NCI-H187 treated with DMSO at 0.1 percent for 48 hours (cell line): Measurements from ENCODE around the gene CCL7.

ENCODE experiments used
- DNase-seq: peaks from one replicate; lab custom pipeline; 2025; lab: John Stamatoyannopoulos, UW

Gene CCL7

DNA sequence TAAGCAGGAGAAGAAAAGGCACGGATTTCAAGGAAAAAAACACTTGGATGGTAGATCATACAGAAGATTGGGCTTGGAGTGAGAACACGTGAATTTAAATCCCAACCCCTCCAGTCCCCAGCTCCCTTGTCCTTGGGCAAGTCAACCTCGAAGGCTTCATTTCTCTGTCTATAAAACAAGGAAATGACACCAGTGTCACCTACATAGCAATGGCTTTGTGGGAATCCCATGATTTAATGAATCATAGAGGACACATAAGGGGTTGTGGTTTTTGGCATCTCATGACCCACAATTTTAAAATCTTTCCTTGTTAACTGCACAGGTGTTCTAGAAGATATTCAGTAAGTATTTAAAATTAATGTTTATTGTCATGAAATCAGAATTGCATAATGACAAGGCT, 23.1 kb upstream of the CCL7 start:
- no peak for DNase-seq

DNA sequence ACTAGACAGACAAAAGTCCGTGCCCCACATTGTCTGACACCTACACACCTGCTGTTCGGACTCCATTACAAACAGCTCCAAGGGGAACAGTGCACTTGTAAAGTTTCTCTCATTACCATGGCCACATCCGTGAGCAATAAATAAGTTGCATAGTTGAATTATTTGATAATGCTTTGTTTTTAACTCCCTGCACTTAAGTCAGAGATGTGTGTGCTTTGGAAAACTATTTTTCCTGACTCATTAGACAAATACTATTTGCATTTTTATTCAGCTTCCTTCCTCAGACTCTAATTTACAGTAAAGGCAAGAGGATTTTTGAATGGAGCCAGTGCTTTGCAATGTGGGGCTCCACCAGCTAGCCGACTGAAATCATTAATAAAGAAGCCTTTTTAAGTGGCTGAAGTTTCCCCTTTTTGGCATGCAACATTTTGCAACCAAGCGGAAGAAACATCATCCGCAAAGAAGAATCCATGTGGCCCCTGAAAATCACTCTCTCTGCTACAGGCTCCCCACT, 21.5 kb upstream of the CCL7 start:
- no peak for DNase-seq

DNA sequence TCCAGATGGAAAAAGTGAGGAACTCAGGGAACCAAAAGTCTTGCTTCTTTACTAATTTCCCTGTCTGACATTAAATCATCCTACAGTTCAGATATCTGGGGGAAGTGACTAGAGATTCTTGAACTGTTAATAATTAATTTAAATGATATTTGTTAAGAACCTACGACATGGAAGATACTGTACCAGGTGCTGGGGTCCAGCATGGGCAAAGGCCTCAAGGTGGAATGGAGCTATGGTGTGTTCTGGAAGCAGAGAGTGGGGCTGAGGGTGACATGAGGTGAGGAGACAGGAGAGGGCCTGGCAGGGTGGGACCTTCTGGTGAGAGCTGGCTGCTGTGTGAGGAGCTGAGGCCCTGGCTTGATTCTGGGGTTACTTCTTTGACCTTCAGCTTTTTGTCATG, 21.0 kb upstream of the CCL7 start:
- DNase-seq: no peak

DNA sequence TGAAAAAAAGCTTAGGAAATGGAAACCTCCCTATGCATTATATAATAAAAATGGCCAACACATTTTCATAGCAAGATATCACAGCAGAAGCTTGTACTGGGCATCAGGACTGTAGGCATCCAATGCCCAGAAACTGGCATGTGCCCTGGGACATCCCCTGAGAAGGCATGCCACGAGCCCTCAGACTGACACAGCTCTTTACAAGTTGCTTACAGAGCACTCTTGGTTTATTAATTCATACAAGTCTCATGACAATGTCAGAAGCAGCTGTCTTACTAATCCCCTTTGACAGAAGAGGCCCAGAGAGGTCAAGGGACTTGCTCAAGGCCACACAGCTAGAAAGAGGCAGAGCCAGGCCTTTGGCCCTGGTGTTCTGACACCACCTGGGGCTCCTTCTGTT, 20.5 kb upstream of the CCL7 start:
- DNase-seq: no peak

DNA sequence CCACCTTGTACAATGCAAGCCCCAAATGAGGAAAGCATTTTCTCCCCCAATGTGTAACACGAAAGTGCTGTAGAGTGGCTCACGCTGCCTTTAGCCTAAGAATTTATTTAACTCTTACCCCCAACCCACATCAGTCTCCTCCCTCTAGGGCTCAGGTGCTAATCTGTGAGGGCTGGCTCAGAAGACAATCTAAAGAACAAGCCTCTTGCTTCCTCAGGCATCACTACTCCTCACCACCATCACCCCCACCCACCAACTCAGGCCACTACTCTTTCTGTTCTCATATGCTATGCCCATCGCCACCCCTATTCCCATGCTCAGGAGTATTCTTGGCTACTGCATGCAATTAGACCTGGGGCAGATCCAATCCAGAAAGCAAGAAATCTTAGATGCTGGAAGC, 18.8 kb upstream of the CCL7 start:
- no peak for DNase-seq

DNA sequence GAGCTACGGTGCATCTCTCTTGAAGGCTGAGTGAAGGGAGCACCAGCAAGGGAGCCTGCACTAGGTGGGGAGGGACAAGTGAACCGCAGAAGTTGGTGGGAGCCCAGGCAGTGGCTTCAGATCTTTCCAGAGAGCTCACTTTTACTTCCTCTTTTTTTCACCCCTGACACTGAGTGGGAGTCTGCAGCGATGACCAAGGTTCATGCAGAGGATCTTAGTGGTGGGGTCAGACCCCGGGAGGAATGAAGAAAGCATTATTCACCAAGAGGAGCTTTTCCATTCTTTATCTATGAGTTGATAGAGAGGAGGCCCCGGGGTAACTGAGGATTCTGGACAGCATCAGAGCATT, 18.0 kb upstream of the CCL7 start:
- DNase-seq: no peak

DNA sequence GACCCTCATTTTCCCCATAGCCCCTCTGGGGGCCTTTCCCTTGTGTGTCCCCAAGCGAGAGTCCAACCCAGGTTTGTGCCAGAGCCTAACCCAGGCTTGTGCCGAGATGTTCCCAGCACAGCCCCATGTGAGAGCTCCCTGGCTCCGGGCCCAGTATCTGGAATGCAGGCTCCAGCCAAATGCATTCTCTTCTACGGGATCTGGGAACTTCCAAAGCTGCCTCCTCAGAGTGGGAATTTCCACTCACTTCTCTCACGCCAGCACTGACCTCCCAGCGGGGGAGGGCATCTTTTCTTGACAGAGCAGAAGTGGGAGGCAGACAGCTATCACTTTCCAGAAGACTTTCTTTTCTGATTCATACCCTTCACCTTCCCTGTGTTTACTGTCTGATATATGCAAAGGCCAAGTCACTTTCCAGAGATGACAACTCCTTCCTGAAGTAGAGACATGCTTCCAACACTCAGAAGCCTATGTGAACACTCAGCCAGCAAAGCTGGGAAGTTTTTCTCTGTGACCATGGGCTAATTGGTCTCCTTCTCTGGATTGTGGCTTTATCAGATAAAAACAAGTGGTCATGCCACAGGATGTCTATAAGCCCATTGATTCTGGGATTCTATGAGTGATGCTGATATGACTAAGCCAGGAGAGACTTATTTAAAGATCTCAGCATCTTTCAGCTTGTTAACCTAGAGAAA, 17.4 kb upstream of the CCL7 start:
- DNase-seq: no peak

DNA sequence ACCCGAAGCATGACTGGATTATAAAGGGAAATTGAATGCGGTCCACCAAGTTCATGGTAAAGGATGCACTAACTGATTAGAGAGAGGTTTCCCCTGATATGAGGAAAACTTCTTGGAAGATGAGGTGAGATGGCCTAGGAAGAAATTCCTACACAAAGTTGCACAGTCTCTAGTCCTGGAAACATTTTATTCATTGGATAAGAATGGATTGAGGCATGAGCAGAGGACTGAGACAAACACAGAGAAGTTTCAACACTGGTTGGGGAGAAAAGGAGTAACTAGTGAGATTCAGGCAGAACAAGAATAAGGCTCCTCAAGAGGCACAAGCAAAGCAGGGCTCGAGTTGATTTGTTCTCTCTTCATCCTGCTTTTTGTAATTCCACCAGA, 16.9 kb upstream of the CCL7 start:
- DNase-seq: no peak

DNA sequence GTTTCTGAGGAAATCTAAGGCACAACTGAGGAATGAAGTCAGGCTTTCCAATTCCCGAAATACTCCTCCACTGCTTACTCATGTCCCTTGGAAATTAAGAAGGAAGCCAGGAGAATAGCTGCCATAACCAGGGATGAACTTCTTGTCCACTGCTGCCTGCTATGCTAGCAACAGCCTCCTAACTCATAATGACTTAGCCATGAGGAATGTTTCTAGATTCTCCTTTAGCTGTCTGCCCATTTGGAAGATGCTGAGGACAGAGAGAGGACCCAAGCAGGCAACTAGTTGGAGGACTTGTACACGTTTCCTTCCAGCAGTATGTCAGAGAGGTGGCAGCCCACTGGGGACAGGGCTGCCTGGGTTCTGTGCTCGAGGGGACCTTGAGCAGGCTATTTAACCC, 15.9 kb upstream of the CCL7 start:
- no peak for DNase-seq

DNA sequence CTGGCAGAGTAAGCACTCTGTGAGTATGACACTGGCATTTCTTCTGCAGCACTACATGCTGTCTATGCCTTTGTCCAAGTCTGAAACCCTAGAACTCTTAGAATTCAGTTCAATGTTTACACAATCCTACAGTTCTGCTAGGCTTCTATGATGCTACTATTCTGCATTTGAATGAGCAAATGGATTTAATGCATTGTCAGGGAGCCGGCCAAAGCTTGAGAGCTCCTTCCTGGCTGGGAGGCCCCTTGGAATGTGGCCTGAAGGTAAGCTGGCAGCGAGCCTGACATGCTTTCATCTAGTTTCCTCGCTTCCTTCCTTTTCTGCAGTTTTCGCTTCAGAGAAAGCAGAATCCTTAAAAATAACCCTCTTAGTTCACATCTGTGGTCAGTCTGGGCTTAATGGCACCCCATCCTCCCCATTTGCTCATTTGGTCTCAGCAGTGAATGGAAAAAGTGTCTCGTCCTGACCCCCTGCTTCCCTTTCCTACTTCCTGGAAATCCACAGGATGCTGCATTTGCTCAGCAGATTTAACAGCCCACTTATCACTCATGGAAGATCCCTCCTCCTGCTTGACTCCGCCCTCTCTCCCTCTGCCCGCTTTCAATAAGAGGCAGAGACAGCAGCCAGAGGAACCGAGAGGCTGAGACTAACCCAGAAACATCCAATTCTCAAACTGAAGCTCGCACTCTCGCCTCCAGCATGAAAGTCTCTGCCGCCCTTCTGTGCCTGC, 15.2 kb upstream of the CCL7 start, which contains the start of gene CCL2:
Gene CCL2 (plus strand): TSS at position 635 of the 730 bp plus-strand sequence. CDS start 65 bp downstream, at position 700.
- peak; percentile 50 for DNase-seq

DNA sequence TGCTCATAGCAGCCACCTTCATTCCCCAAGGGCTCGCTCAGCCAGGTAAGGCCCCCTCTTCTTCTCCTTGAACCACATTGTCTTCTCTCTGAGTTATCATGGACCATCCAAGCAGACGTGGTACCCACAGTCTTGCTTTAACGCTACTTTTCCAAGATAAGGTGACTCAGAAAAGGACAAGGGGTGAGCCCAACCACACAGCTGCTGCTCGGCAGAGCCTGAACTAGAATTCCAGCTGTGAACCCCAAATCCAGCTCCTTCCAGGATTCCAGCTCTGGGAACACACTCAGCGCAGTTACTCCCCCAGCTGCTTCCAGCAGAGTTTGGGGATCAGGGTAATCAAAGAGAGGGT, 14.7 kb upstream of the CCL7 start:
- DNase-seq: no peak

DNA sequence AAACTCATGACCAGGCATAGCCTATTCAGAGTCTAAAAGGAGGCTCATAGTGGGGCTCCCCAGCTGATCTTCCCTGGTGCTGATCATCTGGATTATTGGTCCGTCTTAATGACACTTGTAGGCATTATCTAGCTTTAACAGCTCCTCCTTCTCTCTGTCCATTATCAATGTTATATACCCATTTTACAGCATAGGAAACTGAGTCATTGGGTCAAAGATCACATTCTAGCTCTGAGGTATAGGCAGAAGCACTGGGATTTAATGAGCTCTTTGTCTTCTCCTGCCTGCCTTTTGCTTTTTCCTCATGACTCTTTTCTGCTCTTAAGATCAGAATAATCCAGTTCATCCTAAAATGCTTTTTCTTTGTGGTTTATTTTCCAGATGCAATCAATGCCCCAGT, 14.2 kb upstream of the CCL7 start:
- no peak for DNase-seq

DNA sequence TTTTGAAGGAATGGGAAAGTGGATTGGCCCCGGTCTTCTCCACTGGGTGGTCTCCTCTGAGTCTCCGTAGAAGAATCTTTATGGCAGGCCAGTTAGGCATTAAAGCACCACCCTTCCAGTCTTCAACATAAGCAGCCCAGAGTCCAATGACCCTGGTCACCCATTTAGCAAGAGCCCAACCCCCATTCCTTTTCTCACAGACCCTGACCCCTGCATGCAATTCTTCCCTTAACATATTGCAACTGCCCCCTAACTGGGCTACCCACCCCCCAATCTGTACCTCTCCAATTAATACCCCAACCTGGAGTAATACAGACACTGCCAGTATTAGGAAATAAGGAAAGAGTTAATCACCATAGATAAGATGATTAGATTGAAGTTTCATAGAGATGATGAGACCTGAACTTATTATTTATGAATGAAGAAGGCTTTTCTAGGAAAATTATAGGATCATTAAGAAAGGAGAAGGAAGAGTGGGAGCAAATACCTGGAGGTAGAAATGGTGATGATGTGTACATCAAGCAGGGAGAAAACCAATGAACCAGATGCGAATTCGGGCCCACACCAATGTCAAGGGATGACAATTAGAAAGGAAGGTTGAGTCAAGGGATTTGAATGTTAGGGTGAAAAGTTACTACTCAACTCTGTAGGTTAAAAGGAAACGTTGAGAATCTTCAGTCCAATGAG, 12.6 kb upstream of the CCL7 start:
- DNase-seq: no peak

DNA sequence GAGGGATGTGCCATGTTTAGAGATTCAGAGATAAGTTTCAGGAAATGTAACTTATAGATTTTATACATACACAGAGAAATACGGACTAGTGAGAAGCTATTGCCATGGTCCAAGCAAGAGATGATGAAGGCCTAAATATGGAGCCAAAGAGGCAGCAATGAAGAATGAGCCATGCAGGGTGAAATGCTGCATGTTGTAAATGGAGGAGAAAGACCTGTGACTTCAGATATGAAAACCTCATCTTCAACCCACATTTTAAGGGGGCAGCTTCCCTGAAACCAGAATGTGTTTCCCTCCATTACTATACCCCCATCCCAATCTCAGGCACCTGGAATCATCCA, 12.1 kb upstream of the CCL7 start:
- no peak for DNase-seq

DNA sequence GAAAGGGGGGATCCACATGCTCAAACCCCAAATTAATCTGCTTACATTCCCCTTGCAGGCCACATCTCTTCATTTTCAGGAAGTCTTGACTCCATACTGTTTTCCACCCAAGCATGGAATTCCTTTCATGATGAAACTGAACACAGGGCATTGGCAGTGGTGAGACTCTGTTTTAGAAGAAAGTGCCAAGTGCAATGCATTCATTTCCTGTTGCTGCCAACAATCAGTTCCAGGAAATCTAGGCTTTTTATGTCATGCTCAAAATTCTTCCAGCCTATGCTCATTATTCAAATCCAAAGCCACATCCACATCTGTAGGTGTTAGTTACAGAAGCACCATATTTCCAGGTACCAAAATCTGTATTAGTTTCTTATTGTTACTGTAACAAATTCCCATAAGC, 10.9 kb upstream of the CCL7 start:
- no peak for DNase-seq

DNA sequence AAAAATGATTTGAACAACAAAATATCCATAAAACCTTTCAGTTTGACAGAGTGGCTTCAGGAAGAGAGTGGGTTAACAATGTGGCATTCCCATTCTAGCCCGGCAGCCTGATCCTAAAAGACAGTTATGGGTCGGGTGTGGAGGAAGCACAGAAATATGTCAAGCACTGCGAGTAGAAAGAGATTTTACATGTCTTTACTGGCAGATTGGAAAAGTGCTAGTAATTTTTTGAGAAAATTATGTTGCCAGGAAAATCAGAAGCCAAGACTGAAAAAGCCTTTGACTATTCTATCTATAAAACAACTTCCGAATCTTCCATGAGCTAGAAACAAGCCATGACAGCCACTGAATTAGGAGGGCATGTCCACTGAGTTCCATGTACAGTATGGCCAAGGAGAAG, 9.2 kb upstream of the CCL7 start:
- DNase-seq: no peak

DNA sequence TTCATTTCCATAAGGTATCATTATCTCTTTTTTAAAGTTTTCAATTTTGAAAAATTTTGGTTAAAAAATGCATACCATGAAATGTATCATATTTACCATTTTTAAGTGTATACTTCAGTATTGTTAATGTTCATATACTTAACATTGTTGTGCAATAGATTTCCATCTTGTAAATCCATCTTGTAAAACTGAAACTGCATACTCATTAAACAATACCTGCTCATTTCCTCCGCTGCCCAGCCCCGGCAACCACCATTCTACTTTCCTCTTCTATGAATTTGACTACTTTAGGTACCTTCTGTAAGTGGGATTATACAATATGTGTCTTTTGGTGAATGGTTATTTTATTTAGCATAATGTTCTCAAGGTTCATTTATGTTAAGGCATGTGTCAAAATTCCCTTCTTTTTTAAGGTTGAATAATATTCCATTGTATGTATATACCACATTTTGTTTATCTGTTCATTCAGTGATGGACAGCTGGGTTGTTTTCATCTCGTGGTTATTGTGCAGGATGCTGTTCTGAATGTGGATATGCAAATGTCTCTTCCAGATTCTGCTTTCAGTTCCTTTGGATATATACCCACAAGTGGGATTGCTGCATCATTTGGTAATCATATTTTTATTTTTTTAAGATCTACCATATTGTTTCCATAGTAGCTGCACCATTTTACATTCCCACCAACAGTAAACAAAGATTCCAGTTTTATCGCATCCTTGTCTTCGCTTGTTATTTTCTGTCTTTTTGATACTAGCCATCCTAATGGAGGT, 8.3 kb upstream of the CCL7 start:
- no peak for DNase-seq

DNA sequence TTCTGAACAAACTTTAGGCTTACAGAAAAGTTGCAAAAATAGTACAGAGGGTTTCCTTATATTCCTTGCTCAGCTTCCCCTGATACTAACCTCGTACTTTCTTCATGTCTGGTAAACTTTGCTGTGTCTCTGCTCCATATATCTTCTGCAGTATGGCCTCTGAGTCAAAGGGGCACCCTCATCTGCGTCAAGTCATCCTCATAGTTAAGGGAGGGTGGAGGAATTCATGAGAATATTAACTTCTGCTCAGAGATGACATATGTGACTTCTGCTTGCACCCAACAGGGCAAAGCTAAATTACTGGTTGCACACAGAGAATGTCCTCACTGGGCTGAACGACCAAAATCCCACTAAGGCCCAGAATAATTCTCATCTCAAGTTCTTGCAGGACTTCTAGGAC, 4.3 kb upstream of the CCL7 start:
- DNase-seq: no peak

DNA sequence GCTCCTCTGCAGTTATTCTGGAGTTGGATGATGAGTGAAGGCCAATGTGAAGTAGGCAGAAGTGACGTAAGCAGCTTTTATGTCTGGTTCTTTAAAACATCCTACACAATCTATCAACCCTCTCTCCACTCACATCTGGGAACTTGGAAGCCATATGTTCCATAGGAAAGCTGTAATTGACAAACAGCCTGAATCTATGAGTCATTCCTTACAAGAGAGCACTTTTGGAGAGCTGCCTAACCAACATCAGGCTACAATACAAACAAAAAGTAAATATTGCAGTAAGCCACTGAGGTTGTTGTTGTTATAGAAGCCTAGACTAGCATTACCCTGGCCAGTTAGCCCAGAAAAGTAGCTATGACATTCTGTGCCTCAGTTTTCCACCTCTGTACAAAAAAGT, 5.9 kb downstream of the CCL7 start:
- no peak for DNase-seq

DNA sequence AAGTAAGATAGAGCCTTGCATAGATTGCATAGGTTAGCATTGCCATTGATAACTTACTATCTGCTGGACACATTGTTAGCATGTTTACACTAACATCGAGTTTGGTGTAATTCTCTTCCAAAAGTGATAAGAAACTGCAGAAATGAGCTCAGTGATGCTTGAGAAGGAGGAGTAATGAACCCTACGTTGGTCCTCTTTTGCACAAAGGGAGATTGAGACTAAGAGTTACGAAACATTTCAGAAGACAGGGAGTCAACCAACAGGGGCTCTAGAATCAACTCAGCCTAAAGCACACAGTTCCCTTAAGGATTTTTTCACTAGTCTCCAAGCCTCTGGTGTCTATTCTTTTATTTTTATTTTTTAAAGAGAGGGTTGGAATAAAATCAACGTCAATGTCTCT, 6.8 kb downstream of the CCL7 start:
- DNase-seq: no peak

DNA sequence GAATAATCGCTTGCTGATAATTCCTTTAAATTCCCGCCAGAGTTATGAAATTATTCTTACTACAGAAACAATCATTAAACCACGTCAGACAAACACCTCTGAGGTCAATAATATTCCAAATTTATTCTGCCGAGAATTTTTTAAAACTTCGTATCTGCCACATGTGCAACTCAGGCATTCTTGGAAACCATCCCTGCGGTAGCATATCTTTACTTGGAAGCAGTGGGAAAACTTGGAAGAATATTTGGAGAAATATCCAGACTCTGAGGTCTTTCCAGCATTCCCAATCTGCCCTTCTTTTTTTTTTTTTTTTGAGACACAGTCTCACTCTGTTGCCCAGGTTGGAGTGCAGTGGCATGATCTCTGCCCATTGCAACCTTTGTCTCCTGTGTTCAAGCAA, 13.6 kb downstream of the CCL7 start:
- no peak for DNase-seq

DNA sequence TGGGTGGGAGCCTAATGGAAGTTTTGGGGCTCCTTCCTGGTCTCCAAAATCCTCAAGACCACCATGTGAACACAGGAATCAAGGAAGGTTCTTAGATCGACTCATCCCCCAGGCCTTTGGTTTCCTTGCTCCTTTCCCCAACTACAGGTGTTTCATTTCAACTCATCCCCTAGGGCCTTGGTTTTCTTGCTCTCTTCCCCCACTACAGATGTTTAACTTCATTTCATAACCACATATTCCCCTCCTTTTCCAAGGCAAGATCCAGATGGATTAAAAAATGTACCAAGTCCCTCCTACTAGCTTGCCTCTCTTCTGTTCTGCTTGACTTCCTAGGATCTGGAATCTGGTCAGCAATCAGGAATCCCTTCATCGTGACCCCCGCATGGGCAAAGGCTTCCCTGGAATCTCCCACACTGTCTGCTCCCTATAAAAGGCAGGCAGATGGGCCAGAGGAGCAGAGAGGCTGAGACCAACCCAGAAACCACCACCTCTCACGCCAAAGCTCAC, 15.3 kb downstream of the CCL7 start, which contains the start of gene CCL11:
Gene CCL11 (plus strand): TSS at position 457 of the 507 bp plus-strand sequence. CDS start 67 bp downstream, outside the sequence.
- DNase-seq: no peak
